Suprapubic skin (tissue), 4 donors: Measurements from ENCODE around the gene NCK2.

Experiments
- CTCF ChIP-seq, 2 donors: fragments of 200-600 bp in 1 of 2; fragments of 450-650 bp in 1 of 2; sonication (generic) in 1 of 2; IDR thresholded peaks; one replicate each; pipeline ENCODE4 v1.5.1; 2016 to 2019; ENCODE audit warnings: antibody characterized with exemption in 2 of 2, mild to moderate bottlenecking in 1 of 2, moderate library complexity in 1 of 2
- EP300 ChIP-seq: sonication (generic); formaldehyde crosslinking; IDR thresholded peaks from one replicate; pipeline ENCODE4 v1.6.1; 2017; ENCODE audit warnings: antibody characterized with exemption
- POLR2AphosphoS5 ChIP-seq, 3 donors: sonication (generic); formaldehyde crosslinking; IDR thresholded peaks; one replicate each; pipeline ENCODE4 v1.6.1; 2017; ENCODE audit warnings: antibody characterized with exemption in 3 of 3

DNA sequence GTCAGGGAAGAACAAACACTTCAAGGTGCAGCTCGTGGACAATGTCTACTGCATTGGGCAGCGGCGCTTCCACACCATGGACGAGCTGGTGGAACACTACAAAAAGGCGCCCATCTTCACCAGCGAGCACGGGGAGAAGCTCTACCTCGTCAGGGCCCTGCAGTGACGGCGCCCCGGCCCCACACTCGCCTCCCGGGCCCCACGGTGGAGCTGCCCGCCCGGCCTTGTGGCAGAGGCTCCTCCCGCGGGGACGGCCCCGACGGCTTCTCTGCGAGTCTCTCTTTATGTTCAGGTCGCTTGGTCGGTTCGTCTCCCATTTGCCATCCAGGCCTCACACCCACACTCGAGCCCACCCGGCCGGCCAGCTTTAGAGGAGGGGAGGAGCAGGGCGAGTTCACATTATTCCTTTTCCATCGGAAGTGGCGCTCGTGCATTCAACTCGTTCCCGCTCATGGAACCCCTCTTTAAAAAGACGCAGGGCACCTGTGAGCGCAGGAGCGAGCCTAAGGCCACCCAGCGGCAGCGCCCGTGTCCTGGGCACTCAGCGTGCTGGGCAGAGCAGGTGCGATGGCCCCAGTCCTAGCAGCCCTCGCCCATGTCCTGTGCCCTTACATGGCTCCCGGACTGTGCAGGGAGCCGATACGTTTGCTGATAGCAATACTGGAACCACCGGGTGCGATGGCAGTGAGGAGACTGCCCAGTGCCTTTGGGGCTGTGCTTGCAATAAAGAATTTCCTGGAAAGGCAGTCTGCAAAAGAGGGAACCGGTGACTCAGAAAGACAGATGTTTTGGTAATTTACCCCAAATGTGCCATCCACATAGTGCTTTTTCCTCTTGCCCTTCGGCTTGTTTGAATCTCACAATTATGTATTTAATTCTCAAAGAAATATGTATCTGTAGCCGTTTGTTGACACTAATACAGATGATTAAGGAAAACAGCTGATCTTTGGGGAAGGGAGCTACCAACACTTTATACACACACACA, 148.6 kb downstream of the NCK2 start:
- TF ChIP-seq CTCF (IDR thresholded peaks at IDR 0.05) = no peak
- TF ChIP-seq EP300 = no peak
- TF ChIP-seq POLR2AphosphoS5 (IDR thresholded peaks at IDR 0.05) = no peak
